Upper lobe of left lung (tissue), 4 donors: ENCODE results near the gene GRHL3.

ENCODE experiments used
- CTCF ChIP-seq, 6 experiments: fragments of 450-650 bp in 4 of 6; fragments of 200-600 bp in 2 of 6; sonication (generic) in 2 of 6; IDR thresholded peaks; one replicate each; pipeline ENCODE4 v1.5.1; 2016 to 2019; ENCODE audit warnings: antibody characterized with exemption in 6 of 6
- POLR2A ChIP-seq, 4 donors: fragments of 450-650 bp; IDR thresholded peaks; one replicate each; pipeline ENCODE4 v1.5.1; 2016 to 2017; ENCODE audit warnings: antibody characterized with exemption in 4 of 4, mild to moderate bottlenecking in 2 of 4
- POLR2AphosphoS5 ChIP-seq, 2 donors: sonication (generic); formaldehyde crosslinking; IDR thresholded peaks; one replicate each; pipeline ENCODE4 v1.5.1; 2017; ENCODE audit warnings: antibody characterized with exemption in 2 of 2

- TF ChIP-seq CTCF (IDR thresholded peaks at IDR 0.05) (peak in 4 of 6 experiments; percentile 8 to 41 (median 25)), POLR2AphosphoS5 (IDR thresholded peaks at IDR 0.05) (no peak), POLR2A (IDR thresholded peaks at IDR 0.05) (no peak)
Observed at GRCh38 chr1:24385160-24385940, 66.2 kb downstream of the GRHL3 start.
